COR-L47 (cell line): ENCODE results near the gene TRPM3.
A peak's percentile ranks its signal among the peaks of the same experiment; 100 is the strongest.

ENCODE experiments used
- DNase-seq: peaks from one replicate; lab custom pipeline; 2025; lab: John Stamatoyannopoulos, UW

The TRPM3 gene

DNA sequence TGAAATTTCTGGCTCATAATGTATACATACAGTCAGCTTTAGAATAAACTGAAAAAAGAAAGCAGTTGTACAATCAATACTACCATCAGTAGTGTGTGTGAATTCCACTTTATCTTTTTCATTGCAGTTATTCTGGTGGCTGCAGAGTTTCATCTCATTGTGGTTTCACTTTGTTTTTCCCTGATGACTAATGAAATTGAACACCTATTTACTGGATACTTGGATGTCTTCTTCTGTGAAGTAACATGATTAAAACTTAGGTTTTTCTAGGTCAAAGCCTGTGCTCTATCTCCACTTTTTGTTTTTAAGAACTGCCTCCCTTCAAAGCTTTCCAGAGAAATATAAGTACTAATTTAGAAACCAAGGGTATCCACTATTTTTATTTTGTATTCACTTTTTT, 174.3 kb downstream of the TRPM3 start:
- DNase-seq = no peak

DNA sequence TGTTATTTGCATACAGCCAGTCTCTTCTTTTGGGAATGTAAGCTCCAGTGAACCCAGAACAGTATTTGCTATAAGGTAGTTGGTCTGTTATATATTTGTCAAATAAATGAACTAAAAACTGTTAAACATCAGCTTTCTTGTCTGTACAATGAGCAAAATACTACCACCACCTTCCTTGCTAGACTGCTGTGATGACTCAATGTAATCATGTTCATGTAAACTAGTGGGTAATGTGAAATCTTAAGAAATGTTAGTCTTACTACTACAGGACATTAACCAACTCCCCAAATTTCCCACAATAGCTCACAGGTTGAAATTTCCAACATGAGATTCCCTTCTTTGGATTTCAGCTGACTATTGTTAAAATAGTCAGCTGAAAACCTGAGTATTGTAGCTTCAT, 176.1 kb downstream of the TRPM3 start:
- DNase-seq = no peak

DNA sequence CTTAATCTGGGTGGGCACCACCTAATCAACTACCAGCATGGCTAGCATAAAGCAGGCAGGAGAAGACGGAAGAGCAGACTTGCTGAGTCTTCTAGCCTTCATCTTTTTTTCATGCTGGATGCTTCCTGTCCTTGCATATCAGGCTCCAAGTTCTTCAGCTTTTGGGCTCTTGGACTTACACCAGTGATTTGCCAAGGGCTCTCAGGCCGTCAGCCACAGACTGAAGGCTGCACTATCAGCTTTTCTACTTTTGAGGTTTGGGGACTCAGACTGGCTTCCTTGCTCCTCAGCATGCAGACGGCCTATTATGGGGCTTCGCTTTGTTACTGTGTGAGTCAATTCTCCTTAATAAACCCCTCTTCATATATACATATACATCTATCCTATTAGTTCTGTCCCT, 180.2 kb downstream of the TRPM3 start:
- DNase-seq = no peak

DNA sequence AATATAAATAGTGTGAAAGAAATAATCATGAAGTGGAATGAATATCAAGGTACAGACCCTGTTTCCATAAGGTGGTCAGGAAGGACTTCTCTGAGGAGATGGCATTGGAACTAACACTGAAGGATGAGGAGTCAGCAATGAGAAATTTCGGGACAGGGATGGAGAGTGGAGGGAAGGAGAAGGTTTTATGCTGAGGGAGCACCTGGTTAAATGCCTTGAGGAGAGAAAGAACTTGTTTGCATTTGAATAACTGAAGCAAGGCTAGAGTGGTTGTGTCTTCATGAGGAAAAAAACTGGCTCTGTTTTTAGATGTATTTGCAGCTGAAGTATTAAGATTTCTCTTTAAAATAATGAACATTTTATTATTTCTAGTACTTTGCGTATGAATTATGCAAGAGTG, 180.8 kb downstream of the TRPM3 start:
- DNase-seq = no peak

DNA sequence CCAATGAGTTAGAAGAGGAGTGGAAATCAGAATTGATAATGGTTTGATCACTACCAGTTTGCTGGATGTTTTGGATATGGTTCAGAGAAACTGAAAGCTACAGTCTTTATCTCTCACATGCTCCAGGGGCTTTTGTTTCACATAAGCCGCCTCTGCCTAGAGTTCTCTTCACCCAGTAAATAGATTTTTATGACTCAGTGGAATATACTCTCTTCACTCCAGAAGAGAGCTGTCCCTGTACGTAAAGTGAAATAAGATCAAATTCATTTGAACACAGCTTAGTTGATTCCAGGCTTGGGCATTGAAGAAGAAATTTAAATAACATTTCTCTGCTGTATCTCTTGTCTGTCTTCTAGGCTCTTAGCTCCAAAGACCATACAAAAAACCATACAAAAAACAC, 184.9 kb downstream of the TRPM3 start:
- DNase-seq = no peak

DNA sequence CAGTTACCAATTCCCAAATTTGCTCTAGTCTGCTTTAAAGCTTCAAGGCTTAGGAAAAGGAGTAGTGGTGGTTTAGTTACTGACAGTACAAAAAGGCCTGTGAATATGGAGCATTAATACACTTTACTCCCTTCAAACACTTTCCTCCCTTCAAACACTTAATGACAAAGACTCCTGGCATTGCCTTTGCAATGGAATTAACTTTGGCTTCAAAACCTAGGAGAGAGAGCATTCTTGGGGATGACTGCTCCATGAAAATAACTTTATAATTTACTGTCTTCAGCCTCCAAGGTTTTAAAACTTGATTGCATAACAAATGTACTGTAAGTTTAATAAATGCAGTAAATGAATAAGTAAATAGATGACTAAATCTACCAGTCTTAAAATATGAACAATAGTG, 185.6 kb downstream of the TRPM3 start:
- DNase-seq = no peak

DNA sequence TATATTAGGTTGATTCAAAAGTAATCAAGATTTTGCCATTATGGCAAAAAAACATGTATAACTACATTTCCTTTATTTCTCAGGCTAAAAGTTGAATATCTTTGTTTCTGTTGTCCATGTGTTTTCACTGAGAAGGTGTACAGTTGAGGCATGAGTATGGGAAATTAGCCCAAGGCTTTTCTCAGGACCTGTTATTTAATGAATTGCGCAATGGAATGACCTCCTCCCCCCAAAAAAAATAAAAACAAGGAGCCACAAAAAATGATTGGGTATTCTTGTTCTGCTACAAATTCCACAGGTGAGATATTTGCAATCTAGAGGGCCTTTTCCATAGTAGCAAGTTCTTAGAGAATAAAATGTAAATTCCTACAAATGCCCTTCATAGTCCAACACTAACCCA, 186.8 kb downstream of the TRPM3 start:
- DNase-seq = no peak

DNA sequence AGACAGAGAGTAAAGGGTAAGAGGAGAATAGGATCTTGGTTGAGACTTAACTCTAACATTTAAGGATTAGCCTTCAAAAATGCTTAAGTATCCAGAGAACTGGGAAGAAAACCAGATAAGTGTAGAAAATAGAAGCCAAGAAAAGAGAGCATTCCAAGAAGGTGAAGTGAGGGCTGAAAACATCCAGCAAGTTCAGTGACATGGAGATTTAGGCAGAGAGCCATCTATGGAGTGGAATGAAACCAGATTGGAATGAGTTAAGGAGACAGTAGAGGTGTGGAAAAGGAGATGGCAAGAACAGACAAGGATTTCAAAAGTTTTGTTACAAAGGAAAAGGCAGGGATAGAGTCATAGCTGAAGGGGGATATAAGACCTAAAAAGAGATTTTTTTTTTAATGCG, 188.1 kb downstream of the TRPM3 start:
- DNase-seq = no peak

DNA sequence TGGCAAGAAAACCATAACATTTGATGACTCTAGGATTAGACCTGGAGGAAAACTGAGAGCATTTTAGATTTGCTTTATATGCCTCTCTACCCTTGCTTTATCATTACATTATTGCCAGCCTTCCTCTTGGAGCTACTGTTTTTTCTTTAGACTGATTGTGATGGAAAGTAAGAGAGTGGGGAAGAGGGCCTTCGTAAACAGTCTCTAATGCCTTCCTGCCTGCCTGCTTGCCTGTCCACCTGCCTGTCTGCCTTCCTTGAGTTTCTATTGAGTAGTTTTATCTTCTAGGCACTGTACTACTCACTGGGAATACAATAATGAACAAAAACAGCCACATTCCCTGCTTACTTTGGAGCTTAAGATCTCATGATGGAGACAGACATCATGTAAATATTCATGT, 189.3 kb downstream of the TRPM3 start:
- no peak for DNase-seq

DNA sequence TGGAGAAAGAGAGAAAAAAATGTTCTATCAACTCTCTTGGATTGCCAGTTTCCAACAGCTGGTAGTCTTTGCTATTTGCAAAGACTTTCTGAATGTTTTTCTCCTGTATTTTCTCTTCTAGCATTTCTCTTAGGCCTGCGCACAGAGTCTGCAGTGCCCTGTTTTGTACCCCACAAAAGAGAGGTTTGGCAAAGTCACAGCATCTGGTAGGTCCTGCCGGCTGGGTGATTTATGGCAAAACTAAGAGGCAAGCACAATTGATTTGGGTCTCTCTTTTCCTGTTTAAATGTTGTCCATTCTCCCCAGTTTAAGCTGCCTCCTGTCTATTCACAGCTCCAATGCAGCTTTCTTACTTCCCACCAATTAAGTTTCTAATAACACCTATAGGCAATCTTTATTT, 193.9 kb downstream of the TRPM3 start:
- DNase-seq = no peak

DNA sequence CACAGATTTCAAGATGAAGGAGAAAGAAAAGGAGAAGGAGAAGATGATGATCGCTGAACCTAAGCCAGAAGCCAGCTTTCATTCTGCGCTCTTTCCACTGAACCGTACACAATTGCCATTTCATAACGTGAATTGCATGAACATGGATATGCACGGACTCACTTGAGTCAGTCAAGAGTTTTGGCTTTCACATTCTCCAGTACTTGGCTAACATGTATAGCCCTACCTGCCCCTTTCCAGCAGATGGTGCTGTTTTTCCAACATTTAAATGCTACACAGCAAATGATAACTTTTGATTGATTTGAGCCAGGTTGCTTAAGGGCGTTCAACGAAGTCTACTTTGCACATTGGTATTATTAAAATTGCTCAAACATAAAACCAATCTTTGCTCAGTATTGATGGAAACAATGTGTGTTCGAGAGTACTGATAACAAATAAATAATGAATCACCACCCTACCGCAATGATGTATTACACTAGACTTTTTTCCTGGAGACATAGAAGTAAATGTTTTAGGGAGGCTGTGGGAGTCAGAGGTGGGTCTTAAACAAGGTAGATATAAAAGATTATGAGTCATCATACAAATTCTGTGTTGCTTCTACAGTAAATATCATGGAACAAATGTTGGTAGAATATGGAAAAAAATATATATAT, 196.4 kb downstream of the TRPM3 start:
- peak; percentile 66 for DNase-seq

DNA sequence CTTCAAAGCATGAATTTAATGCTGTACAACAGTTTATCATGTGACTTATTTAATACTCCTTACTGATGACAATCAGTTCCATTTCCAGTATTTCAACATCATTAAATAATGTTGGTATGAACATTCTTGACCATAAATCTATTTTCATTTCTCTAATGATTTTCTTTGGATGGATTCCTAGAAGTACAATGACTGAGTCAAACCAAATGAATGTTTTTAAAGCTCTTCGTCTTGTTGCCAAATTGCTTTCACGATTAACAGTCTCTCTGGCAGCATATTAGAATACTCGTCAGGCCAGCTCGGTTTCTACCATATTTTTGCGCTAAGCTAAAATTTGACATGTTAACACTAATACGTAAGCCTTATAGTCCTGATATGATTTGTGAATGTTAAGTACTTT, 197.0 kb downstream of the TRPM3 start:
- no peak for DNase-seq

DNA sequence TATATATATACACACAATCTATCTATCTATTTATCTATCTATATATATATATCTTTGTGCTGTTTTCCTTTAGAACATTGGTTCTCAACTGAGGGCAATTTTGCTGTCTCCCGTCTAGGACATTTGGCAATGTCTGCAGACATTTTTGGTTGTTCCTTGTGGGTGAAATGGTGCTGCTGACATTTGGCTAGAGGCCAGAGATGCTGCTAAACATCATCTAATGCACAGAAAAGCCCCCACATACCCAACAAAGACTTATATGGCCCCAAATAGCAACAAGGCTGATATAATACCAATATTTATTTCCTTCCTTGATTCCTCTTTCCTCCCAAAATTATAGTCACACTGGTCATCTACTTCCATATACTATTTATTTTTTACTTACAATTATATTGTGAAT, 197.5 kb downstream of the TRPM3 start:
- DNase-seq = no peak

DNA sequence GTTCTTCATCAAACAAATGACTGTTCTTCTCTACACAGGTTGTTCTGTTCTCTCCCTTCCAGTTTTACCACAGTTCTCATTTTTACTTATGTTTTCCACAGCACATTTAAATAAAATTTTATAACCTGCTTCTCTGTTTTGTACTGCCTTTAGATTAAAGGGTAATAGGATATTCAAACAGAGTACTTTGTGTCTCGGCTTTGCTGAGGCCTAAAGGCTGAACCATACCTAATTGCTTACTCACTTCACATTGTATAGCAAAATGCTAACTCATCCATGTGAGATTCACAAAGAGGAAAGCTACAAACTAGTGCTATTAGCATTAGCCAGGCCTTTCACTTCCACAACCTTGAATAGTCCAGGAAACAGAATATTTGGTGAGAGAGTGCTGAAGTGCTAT, 200.3 kb downstream of the TRPM3 start:
- DNase-seq = no peak

DNA sequence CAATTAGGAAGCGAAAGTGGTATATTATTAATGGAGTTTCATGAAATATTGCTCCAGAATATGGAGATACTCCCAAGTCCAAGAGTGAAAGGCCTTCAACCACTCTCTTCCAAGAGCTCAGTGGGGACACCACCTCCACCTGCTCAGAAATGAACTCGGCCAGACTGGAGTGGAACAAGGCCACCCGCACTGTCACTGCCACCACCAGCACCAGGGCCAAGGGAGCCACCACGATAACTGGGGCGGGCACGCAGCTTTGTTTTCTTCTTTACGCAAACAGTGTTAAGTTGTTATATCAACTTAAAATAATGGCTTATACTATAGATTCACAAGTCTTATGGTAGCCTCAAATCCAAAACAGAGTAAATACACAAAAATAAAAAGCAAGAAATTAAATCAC, 204.1 kb downstream of the TRPM3 start:
- no peak for DNase-seq

DNA sequence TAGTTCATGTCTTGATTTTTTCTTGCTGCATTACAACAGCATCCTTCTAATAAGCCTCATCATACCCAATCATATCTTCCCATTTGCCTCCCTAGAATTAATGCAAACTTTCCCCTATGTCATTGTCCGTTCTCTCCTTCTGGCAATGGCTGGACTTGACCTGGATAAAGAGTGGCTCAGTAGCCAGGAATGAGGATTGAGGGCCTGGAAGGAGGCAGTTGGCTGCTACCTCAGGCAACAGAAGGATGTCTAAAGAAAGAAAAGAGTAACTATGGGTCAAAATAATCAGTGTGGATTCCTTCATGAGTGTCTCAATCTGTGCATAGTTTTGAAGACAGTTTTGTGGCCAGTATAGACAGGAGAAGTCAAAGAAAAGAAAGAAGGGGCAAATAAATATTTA, 209.6 kb downstream of the TRPM3 start:
- DNase-seq = no peak

DNA sequence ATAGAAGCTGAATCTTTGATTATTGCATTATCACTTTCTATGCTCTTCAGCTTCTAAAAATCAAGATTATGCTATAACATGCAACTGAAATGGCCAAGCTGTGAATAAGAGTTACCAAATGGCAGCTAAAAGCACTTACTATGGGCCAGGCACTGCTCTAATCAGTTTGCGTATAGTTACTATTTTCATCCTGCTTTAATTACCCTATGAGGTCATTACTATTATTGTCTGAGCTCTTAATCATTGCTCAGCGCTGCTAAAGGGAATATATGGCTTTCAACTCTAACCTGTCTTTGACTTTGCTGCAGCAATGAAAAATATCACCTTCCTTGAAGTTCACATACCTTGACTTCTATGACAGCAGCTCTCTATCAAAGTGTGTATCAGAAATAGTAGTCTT, 210.8 kb downstream of the TRPM3 start:
- no peak for DNase-seq

DNA sequence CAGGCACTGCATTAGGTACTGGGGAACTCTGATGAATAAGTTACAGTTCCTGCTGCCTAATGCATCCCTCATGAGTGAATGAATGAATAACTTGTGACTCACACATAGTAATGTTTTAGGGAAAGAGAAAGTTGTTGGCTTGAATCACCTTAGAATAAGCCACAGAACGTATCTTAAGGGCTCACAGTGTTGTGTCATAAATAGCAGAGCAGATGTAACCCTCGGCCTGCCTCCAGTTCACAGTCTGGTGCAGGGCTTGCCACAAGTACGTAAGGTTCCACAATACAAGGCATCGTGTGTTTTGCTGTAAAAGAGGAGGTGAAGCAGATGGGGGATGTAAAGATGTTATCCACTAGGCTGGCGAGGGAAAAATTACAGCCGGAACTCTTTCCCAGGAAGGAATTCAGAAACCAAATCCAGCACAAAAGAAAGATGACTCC, 218.7 kb downstream of the TRPM3 start:
- DNase-seq = no peak

DNA sequence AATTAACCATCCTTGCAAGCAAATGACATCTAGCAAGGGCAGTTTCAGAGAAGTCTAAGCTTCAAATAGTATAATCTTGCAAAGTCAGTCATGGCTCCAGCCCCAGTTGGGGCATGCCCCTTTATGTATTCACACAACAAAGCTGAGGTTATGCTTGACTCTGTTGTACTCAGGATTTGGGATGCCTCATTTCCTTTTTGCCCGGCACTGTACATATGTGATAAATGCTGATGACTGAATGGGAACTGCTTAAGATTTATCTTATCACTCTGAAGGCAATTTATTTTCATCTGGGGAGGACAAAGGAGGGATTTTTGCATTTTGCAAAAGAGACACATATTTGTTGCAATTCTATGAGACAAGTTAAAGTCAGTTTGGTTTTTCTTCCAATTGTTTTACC, 219.2 kb downstream of the TRPM3 start:
- no peak for DNase-seq

DNA sequence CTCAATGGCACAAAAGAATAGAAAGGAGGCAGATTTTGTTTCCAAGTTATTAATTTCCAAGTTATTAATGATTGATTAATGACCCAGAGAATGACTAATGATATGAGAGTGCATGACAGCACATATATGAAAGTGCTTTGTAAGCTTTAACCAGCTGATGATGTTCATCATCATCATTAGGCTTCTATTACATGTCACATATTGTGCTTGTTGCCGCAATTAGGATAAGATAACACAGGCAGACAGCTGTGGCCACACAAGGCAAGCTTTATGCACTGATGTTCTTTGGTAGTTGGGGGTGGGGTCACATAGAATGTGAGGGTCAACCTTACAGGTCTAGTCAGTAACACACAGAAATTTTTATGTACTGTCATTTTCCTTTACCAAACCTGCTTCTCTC, 219.7 kb downstream of the TRPM3 start:
- DNase-seq = no peak

DNA sequence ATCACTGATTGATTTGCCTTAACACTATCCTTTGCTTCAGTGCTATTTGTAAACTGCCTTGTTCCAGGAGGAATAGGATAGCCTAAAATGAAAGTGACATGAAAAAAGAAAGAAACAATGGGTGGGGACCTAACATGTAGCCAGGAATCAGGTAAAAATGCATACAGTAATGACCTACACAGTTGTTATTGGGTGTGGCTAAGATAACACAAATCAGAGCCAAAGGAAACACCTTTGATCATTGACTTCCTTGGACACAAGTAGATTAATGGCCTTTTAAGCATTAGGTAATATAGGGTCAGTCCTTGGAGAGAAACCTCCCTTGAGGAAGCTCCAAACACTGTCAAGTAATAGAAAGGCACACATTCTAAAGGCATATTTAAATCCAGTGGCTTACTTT, 220.4 kb downstream of the TRPM3 start:
- no peak for DNase-seq

DNA sequence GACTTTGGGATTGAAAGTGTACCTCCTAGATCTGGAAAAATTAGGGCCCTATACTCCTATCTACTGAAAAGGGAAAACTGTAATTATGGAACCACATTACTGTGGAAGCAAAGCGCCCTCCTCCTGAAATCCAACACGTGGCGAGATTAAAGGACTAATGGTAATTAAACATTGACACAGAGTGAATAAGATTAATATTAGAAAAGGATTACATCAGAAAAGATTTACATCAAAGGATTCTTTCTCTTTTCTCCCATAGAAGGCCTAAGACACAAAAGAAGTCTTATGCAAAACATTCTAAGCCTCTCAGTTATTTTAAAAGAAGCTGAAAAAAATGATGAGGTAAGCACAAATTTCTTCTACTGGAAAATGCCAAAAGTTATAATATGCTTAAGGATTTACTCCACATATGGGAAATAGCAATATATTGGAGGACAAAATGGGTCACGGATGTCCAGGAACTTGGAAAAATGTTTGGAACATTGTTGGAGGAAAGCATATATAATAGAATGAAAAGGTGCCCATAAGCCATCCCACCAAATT, 227.8 kb downstream of the TRPM3 start:
- no peak for DNase-seq

DNA sequence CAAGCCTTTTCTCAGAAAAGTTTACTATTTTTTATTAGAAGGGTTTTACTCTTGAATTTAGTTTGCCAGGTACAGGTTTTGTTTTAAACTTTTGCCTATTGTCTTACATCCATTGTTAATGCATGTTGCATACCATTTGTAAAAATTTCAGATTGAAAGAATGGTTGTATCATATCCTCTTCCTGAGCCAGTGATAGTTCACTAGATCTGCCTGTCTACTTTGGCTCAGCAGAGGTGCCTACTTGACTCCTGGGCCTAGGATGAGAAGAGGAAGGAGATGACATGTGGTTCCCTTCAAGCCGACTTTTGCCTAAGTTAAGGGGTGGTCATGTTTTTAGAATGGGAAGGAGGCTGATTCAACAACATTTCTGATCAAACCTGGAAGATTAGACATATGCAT, 232.9 kb downstream of the TRPM3 start:
- DNase-seq = no peak

DNA sequence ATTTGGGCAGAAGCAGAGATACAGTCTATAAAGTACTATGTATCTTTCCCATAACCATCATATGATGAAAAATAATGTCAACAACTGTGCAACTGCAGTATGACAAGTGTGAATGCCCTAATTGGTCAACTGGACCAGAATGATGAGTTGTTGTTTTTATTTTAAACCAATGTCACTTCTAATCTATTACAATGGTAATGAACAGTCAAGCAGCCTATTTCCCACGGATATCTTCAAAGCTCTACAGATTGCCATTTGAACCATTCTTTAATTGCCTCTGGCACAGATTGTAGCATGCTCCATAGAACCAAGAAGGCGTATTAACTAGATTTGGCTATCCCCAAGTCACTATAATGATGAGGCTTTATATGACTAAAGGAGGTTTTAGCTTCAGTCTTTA, 233.6 kb downstream of the TRPM3 start:
- no peak for DNase-seq
